Subcutaneous adipose tissue (tissue), 4 donors: ENCODE results near the gene BNIPL. TPM values are rescaled to one million over a fixed set of nuclear protein-coding genes. Genes with fewer than 3 reads are reported as not detected.

Experiments used
- total RNA-seq, 4 donors: library from RNA; depleted of rRNA; stranded (reverse); fragments of >200 nt; gene quantifications; one replicate each; pipeline ENCODE4 v1.1.0, GENCODE V29; 2016
- TF ChIP-seq, protein P1 (sequence below): fragments of 450-650 bp; IDR thresholded peaks from one replicate; pipeline ENCODE4 v1.5.1; 2016; ENCODE audit warnings: low read depth, mild to moderate bottlenecking, control low read depth, antibody characterized with exemption, moderate library complexity

The BNIPL gene, protein sequence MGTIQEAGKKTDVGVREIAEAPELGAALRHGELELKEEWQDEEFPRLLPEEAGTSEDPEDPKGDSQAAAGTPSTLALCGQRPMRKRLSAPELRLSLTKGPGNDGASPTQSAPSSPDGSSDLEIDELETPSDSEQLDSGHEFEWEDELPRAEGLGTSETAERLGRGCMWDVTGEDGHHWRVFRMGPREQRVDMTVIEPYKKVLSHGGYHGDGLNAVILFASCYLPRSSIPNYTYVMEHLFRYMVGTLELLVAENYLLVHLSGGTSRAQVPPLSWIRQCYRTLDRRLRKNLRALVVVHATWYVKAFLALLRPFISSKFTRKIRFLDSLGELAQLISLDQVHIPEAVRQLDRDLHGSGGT
- total RNA-seq, result under 1 TPM in 3 of 4 donors, not detected in 1; 0.16 to 0.88 (median 0.34) TPM

DNA sequence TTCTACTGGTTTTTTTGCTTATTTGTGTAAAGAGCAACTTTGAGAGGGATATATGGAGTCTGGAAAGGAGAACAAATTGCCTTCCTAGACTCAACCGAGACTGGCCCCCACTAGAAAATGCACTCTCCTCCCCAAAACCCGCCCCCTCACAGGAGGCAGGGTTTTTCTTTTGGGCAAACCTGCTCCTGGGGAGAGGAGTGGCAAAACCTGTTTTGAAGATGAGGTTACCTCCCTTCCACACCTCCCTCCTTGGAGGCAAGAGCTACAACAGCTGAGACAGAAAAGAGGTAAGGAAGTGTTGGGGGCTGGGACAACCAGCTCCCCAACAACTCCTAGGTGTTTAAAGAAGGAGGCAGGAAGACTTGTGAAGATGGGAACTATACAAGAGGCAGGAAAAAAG is at the start of gene BNIPL:
TSS of gene BNIPL (plus strand) at position 231 of the 400 bp plus-strand sequence. CDS start at position 371, 140 bp downstream.
- TF ChIP-seq, protein P1, sequence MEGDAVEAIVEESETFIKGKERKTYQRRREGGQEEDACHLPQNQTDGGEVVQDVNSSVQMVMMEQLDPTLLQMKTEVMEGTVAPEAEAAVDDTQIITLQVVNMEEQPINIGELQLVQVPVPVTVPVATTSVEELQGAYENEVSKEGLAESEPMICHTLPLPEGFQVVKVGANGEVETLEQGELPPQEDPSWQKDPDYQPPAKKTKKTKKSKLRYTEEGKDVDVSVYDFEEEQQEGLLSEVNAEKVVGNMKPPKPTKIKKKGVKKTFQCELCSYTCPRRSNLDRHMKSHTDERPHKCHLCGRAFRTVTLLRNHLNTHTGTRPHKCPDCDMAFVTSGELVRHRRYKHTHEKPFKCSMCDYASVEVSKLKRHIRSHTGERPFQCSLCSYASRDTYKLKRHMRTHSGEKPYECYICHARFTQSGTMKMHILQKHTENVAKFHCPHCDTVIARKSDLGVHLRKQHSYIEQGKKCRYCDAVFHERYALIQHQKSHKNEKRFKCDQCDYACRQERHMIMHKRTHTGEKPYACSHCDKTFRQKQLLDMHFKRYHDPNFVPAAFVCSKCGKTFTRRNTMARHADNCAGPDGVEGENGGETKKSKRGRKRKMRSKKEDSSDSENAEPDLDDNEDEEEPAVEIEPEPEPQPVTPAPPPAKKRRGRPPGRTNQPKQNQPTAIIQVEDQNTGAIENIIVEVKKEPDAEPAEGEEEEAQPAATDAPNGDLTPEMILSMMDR, result no peak

DNA sequence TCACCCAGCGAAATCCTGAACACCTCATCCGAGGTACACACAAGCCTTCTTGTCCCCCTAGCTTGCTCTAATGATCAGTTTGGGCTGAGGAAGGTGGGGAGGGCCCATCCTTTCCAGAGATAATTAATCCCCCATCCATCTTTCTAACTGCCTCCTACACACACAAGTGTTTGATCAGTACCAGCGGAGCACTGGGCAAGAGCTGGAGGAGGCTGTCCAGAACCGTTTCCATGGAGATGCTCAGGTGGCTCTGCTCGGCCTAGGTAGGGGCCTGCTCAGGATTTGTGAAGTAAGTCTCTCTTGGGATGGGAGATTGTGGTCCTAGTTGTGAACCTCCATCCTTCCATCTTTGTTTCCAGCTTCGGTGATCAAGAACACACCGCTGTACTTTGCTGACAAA is 48.5 kb upstream of the BNIPL start:
- TF ChIP-seq, protein P1, result no peak

DNA sequence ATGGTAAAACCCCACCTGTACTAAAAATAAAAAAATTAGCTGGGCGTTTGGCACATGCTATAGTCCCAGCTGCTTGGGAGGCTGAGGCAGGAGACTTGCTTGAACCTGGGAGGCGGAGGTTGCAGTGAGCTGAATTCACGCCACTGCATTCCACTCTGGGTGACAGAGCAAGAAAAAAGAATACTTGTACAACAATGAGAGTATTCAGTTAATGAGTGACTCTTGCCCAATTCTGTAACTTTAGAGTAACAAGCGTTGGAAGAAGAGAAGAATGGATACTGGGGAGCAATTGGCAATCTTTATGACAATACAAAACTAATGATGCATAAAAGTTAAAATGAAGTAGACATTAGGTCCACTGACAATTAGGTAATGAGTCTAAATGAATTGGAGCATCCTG is 43.8 kb upstream of the BNIPL start:
- TF ChIP-seq, protein P1, result no peak

DNA sequence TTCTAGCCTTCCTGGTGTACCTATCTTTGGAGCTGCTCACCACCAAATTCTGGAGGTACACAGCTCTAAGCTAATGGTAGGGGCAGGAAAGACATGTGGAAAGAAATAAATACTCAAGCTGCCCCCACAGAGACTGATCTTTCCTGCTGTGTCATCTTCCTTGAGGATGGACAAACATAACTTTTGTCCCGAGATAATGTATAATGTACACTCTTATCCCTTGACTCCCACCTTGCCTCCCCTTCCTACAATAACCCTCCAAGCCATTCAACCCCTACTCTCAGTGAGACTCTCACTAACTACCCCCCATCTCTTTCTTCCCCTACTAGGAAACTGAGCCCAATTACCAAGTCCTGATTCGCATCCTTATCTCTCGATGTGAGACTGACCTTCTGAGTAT is 42.1 kb upstream of the BNIPL start:
- TF ChIP-seq, protein P1, result no peak

DNA sequence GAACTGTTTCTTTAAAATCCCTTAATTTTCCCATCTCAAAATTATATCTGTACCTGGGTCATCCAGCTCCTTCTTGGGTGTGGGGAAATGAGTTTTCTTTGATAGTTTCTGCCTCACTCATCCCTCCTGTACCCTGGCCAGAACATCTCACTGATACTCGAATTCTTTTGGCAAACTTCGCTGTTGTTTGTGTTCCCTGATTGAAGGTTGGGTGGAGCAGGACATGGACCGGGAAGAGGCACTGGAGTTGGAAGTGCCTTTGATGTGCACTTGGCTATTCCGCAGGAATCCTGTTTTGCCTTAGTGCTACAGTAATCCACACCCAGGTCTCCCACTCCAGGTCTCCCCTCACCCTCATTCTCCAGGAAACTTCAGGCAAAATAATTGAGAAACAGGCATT is 40.9 kb upstream of the BNIPL start:
- TF ChIP-seq, protein P1, result no peak

DNA sequence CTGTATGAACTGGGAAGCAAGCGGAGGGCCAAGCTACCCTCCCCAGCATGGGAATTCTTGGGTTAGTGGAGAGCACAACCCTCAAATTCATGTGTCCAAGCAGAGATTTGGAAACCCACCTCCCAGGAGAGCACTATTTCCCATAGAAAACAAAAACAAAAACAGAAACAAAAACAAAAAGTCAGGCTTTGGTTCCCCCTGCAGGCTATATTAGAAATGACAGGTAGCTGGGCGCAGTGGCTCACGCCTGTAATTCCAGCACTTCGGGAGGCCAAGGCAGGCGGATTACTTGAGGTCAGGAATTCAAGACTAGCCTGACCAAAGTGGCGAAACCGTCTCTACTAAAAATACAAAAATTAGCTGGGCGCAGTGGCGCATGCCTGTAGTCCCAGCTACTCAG is 40.5 kb upstream of the BNIPL start:
- TF ChIP-seq, protein P1, result no peak

DNA sequence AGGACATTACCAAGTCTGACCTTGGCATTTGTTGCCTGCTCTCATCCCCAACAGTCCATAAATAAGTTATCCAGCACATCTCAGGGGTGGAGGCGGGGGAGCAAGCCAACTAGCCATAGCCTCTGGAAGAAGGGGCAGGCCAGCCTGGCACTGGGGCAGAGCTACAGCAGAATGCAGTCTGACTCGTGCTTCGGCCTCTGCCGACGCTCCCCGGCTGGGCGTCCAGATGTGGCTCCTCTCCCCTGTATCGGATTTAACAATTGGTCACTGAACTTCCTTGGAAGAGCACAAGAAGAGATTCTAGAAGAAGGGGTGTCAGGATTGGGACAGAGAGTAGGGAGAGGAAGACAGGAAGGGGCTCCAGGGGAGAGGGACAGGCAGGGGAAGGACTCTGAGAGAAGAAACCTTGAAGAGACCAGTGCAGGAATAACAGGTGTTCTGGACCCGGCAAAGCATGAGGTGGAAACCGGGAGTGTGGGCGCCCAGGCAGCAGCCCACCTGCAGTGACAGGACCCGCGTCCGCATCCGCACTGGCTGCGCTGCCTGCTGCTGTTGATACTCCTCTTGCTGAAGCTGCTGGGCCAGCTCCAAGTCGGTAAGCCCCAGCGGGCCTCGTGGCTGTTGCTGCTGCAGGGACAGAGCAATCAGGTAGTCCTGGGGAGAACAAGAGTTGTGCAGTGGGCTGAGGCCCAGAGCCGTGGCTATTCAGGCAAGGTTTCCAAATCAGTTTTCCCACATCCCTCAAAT is 39.1 kb upstream of the BNIPL start:
- TF ChIP-seq, protein P1, result no peak
